SK-MEL-5 (cell line): ENCODE data around the gene SLC26A2. TPM values are rescaled to one million over a fixed set of nuclear protein-coding genes. Genes with fewer than 3 reads are reported as not detected.

Experiments used
- DNase-seq: peaks from one replicate; pipeline ENCODE4 v3.0.0-alpha.2; 2016; ENCODE audit warnings: low read depth, low spot score
- in situ Hi-C: cut with HindIII; loops from 2 replicates; pipeline ENCODE4 v1.10.0; 2016; ENCODE audit warnings: low sequenced_read_pairs, high pct_unique_total_duplicates, low pct_unique_long_range_greater_than_20kb
- total RNA-seq: library from RNA; depleted of rRNA; stranded (reverse); fragments of >200 nt; shearing (Covaris generic); gene quantifications from 2 replicates; pipeline ENCODE4 v1.2.3, GENCODE V29; 2014

The SLC26A2 gene
- total RNA-seq, 1 experiment from 2014 or later, result 173 TPM

DNA sequence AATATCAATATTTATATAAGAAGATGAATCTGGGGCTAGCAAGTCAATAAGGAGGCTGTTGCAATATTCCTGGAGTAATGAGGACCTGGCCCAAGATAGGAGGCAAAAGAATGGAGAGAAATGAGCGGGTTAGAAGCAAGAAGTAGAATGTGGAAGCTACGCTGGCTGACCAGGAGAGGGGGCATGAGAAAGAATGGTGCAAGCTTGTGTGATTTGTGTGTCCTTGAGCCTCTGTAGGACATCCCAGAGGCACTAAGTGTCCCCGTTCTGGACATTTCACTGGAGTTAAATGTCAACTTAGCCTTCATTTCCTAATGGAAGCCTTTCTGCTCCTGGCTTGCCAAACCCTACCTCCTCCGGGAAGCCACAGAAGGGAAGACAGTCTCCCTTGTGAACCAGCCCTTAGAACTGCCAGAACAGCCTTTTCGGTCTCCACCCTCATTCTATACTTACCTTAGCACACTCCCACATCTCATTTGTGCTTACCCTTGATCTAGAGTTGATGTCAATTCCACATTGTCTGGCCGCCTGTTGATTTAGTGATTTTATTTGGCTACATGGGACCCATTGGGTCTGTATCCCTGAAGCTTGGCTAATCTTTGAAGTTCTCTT is 9.3 kb upstream of the SLC26A2 start:
- in situ Hi-C loops, result no loop called here

DNA sequence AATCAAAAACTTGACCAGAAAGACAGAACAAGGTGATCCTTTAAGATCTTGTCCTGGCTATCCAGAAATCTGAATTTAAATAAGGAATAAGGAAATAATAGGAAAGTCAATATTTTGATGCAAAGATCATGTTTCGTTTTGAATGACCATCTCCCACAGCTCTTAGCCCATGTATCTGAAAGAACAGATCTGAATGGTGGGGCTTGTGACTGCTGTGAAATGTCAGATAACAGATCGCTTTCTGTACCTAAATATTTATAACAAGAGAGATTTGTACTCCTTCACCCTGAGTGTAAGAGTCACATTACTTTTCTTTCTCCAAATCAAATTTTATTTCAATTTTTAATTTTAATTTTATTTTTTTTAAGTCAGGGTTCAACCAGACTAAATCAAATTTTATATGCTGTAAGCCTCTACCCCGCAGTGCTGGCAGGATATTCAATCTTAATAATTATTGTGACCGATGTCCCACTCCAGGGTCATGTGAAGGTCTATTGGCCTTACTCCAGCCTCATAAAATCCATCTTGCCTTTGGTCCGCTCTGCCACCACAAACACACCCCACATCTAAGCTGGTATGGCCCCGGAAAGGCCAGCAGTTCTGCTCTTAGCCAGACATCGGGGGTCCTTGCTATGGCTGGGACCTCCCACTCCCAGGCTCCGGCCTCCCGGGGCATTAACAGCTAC is 7.0 kb upstream of the SLC26A2 start:
- in situ Hi-C loops, result no loop called here
- peak; percentile 76 for DNase-seq

More for the DNA sequence above, 9.3 kb upstream of the SLC26A2 start:
- DNase-seq, result peak; percentile 62

DNA sequence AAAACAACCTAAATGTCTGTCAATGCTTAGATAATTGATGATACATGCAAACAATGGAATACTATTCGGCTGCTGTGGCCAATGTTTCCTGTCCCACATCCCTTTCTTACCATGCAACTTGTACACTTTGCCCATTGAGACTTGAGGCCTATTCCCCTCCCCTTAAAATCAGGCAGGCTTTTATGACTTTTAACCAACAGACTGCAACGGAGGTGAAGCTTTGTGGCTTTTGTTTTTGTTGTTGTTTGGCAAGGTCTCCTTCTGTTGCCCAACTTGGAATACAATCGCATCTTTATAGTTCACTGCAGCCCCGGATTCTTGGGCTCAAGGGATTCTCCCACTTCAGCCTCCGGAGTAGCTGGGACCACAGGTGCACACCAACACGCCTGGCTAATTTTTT is 5.8 kb upstream of the SLC26A2 start:
- peak; percentile 81 for DNase-seq
- in situ Hi-C loops, result no loop called here

DNA sequence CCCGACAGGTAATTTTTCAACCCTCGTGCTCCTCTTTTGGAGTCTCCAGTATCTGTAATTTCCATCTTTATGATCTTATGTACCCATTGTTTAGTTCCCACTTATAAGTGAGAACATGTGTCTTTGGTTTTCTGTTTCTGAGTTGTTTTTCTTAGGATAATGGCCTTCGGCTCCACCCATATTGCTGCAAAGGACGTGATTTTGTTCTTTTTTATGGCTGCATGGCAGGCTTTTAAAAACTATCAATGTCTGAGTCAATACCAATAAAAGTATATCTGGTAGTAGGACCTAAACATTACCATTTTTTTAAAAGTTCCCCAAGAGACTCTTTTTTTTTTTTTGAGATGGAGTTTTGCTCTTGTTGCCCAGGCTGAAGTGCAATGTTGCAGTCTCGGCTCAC is 3.9 kb upstream of the SLC26A2 start:
- no peak for DNase-seq
- in situ Hi-C loops, result no loop called here

DNA sequence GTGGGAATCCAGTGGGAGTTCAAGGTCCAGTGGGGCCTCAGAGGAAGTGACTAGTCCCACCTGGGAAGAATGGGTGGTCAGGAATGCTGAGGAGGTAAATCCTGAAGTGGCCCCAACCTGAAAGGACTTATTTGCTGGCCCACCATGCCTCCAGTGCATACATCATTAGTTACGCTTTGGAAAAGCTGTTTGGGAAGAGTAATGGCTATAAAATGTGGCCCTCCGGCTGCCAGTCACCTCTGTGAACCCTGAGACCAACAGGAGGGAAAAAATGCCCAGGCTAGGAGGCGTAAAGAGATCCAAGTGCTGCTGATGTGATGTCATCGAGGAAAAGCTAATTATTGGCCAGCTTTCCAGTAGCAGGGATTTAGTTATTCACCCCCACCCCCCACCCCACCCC is 2.7 kb upstream of the SLC26A2 start:
- no peak for DNase-seq

DNA sequence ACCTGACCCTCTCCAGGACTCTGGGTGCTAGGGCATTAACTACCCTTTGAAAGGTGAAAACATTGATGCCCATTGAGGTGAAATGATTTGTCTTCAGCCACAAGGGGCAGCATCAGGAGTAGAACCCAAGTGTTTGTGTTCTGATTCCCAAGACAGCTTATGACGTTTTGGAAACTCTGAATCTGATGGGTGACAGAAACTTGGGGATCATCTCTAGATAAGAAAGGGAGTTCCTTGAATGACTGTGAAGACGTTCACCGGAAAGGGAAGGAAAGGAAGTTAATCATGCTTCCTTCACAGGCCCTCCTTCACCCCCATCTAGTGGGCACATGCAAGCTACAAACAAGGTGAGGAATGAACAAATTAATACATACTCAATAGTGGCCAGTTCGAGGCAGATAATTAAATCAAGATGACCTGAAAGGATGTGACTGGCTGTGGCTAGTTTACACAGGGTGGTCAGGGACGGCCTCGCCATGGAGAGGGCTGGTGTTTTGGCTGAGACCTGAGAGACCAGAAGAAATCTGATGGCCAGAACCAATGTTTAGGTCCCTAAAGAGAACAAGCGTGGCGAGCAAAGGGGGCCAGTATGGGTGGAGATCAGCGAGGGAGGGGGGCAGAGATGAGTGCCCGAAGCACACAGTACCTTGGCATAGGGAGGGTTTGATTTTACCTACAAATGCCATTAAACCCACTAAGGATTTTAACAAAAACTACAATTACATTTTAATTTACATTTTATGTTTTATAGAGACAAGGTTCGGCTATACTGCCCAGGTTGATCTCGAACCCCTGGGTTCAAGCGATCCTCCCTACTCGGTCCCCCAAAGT is 937 bp upstream of the SLC26A2 start:
- in situ Hi-C loops, result no loop called here
- peak; percentile 83 for DNase-seq

More for the DNA sequence above, 2.7 kb upstream of the SLC26A2 start:
- in situ Hi-C loops, result no loop called here

DNA sequence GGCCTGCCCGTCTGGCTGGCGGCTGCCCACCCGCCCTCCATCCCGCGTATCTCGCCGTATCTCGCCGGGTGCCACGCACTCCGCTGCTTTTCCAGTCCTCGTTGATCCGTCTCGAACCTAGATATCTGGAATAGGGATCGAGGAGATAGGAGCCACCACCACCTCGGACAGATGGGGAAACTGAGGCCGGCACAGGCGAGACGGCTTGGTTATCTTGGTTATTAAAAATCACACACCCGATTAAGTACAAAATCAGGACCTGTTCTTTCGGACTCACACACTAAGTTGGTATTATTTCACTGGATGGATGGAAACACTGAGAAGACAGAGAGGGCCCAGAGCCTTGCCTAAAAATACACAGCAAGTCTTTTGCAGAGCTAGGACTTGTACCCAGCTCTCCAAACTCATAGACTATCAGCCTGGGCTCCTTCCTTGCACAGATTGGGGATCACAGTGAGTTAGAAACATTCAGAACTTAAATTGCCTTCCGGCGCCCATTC is 678 bp downstream of the SLC26A2 start:
- in situ Hi-C loops, result no loop called here
- DNase-seq, result no peak

DNA sequence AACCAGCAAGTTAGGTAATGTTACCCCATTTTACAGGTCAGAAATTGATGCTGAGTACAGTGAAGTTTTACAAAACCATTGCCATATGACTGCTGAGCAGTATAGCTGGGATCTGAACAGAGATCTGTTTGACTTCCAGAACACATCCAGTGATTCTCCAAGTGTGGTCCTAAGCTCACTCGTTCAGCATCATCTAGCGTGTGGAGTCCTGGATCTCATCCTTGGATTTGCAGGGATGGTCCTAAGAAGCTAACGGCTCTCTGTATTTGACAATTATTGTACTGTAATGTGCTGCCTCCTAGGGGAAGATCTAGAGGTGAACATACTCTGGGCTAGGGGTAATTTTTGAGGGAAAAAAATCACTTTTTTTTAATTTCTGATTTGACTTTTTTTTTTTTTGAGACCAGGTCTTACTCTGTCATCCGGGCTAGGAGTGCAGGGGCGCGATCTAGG is 1.4 kb downstream of the SLC26A2 start:
- in situ Hi-C loops, result no loop called here
- DNase-seq, result peak; percentile 78

DNA sequence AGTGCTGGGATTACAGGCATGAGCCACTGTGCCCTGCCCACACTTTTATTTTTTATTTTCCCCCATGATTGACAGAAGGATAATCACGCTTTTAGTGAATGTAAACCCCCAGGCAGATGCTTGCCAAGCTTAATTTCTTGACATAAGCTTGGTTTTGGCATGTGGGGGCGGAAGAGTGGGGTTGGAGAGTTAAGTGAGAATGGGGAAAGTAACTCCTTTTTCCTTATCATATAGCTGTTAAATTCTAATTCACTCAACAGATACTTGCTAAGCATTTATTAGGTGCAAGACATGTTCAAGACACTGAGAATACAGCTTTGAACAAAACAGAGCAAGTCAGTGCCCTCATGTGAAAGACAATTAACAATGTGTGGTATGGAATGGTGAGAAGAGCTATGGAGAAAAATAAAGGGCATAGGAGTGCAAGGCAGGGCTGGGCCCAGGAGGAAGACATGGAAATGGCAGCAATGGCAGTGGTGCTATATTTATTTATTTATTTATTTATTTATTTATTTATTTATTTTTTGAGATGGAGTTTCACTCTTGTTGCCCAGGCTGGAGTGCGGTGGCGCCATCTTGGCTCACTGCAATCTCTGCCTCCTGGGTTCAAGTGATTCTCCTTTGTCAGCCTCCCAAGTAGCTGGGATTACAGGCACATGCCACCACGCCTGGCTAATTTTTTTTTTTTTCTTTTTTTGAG is 2.2 kb downstream of the SLC26A2 start:
- in situ Hi-C loops, result no loop called here

DNA sequence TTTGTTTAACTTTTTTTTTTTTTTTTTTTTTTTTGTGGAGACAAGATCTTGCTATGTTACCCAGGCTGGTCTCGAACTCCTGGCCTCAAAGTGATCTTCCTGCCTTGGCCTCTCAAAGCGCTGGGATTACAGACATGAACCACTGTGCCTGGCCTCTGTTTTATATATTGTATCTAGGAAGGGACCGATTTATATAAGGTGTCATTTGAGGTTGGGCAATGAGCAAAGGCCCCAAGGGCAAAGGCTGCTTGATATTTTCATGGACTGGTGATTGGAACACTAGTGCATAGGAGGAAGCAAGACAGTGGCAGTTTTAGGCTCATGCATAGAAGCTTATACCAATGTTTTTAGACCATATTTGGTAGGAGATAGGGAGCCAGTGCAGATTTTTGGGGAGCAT is 3.2 kb downstream of the SLC26A2 start:
- no peak for DNase-seq
- in situ Hi-C loops, result no loop called here

More for the DNA sequence above, 2.2 kb downstream of the SLC26A2 start:
- no peak for DNase-seq

DNA sequence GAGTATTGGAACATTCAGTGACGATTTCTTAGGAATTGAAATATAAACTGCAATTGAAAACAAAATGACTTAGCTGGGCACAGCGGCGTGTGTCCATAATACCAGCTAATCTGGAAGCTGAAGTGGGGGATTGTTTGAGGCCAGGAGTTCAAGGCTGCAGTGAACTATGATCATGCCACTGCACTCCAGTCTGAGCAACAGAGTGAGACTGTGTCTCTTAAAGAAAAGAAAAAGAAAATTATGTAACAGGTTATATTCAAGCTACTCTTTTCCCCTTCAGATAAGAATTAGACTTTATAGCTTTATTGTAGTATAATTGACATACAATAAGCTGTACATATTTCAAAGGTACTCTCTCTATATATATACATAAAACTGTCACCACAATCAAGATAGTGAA is 6.4 kb downstream of the SLC26A2 start:
- in situ Hi-C loops, result no loop called here
- no peak for DNase-seq

DNA sequence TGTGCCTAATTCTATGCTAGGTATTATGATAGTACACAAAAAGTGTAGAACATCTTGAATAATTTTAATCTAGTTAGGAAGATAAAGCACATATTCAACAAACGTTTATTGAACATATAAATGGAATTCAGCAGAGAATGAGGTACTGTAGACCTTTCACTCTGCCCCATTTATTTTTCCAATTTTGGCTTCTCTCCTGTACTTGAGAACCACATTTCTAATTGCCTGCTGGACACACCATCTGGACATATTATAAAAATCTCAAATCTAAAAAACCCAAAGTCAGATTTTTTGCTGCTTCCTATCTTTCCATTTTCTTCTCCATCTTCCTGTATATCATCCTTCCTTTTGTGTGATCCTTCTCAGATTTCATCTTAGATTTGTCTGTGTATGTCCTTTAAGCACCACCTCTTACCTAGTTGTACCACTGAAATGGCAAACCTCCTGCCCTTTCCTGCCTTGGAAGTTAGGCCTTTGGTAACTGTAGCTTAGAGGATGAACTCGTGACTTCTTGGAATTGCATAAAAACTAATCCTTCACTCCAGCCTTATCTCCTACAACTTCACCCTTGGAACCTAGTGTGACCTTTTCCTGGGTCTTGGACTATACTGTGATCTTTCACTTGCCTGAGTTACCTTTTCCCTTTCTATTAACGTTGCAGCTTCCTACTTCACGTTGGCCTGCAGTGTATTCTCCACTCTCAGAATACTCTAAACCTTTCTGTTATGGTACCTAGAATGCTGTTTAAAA is 8.8 kb downstream of the SLC26A2 start:
- no peak for DNase-seq
- in situ Hi-C loops, result no loop called here

DNA sequence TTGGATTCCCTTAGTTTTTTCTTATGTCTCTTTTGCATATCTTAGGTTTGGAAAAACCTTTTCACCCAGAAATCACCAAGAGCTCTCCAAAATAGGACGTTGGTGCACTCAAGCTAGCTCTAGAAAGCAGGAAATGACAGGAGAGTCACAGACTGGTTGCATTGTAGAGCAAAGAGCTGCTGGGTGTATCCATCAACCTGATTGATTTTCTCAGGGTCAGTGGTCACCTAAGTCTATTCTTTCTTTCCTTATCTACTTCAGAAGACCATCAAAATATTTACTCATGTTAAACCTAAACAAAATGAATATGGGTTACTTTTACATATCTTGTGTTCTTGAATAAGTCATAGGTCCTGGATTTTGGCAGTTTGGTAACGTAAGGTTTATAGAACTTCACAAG is 14.9 kb downstream of the SLC26A2 start:
- no peak for DNase-seq
- in situ Hi-C loops, result no loop called here

DNA sequence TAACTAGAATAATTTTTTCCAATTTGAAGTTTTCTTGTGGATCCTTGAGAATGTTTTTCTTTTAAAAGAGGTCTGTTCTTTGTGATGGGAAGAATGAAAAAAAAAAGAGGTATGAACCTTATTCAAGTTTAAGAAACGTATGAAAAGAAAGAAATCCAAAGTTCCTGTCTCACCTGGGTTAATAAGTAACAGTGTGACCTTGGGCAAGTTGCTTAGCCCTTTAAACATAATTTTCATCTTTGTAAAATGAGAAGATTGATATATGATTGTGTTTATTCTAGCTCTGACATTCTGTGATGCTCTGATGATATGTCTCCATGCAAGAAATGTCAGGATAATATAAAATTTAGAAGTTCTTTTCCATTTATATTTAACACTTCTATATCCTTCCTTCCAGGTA is 19.3 kb downstream of the SLC26A2 start:
- DNase-seq, result no peak
- in situ Hi-C loops, result no loop called here

DNA sequence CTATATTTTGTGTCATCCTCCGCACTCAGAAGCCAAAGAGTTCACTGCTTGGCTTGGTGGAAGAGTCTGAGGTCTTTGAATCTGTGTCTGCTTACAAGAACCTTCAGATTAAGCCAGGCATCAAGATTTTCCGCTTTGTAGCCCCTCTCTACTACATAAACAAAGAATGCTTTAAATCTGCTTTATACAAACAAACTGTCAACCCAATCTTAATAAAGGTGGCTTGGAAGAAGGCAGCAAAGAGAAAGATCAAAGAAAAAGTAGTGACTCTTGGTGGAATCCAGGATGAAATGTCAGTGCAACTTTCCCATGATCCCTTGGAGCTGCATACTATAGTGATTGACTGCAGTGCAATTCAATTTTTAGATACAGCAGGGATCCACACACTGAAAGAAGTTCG is 20.6 kb downstream of the SLC26A2 start:
- no peak for DNase-seq
- in situ Hi-C loops, result no loop called here

DNA sequence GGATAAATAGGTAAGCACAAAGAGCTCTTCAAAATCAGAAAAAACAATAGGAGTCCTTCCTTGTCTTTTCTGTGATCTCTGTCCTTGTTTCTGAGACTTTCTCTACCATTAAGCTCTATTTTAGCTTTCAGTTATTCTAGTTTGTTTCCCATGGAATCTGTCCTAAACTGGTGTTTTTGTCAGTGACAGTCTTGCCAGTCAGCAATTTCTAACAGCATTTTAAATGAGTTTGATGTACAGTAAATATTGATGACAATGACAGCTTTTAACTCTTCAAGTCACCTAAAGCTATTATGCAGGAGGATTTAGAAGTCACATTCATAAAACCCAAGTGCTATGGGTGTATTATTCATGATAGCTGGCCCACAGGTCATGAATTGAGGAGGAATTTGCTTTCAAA is 21.9 kb downstream of the SLC26A2 start:
- DNase-seq, result no peak
- in situ Hi-C loops, result no loop called here

DNA sequence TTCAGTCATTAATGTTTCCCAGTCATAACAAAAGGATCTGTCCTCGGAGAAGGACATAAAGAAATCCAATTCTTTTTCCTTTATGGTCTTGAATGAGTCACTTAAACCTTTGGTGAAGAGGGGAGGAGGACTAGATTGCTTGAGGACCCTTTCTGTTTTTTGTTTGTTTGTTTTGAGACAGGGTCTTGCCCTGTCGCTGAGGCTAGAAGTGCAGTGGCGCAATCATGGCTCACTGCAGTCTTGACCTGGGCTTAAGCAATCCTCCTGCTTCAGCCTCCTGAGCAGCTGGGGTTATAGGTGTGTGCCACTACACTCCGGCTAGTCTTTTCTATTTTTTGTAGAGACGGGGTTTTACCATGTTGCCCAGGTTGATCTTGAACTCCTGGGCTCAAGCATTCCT is 27.6 kb downstream of the SLC26A2 start:
- in situ Hi-C loops, result no loop called here
- DNase-seq, result no peak
